Ishikawa (cell line): Measurements from ENCODE around the gene CDC5L.

Experiments used
- CEBPB ChIP-seq: IDR thresholded peaks from 2 replicates; pipeline ENCODE4 v1.6.1; 2012
- EGR1 ChIP-seq: IDR thresholded peaks from 2 replicates; pipeline ENCODE4 v1.6.1; 2012
- EP300 ChIP-seq: IDR thresholded peaks from 2 replicates; pipeline ENCODE4 v1.6.1; 2012; ENCODE audit warnings: borderline replicate concordance
- NFIC ChIP-seq: IDR thresholded peaks from 2 replicates; pipeline ENCODE4 v1.6.1; 2012
- RAD21 ChIP-seq: IDR thresholded peaks from 2 replicates; pipeline ENCODE4 v1.6.1; 2012; ENCODE audit warnings: low read depth
- YY1 ChIP-seq: IDR thresholded peaks from 2 replicates; pipeline ENCODE4 v1.6.1; 2012; ENCODE audit warnings: low read depth
- TF ChIP-seq, protein P1 (sequence below): IDR thresholded peaks from 2 replicates; pipeline ENCODE4 v1.6.1; 2012
- TF ChIP-seq, protein P2 (sequence below): IDR thresholded peaks from 2 replicates; pipeline ENCODE4 v1.6.1; 2012; ENCODE audit warnings: low read depth, mild to moderate bottlenecking

DNA sequence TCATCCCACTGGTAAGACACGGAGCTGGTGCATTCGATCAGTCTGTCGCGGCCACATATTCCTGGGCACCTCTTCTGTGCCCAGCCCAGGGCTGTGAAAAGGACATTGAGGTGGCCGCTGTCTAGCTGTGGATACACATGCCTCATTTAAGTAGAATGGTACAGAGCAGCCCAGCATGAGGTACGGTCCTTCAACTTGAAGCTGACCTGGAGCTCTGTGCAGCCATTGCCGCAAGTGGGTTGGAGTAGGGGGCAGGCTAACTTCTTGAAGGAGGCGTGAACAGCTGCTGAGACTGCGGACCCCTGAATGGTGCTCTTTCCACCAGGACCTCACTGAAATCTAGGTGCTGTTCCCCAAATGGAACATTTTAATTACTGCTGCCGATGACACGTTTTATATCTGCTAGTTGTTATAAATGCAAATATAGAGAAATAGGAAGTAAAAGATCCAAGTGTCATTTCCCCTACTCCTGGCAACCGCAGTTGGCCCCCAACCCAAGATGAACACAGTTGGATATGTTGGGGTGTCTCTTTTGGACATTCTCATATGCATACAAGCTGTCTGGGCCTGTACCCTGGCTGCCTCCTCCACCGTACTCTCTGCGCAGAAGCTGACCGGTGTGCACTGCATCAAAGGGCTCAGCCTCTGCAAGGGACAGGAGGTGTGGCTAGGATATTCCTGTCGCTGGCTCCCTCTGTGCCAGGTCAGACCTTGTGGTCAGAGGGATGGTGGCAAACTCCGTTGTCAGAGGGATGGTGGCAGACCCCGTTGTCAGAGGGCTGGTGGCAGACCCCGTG, 86.1 kb downstream of the CDC5L start:
- TF ChIP-seq YY1 (no peak), NFIC (no peak), CEBPB (no peak), EP300 (no peak), EGR1 (no peak), RAD21 (no peak)
- TF ChIP-seq, protein P1, sequence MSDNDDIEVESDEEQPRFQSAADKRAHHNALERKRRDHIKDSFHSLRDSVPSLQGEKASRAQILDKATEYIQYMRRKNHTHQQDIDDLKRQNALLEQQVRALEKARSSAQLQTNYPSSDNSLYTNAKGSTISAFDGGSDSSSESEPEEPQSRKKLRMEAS: no peak
- TF ChIP-seq, protein P2, sequence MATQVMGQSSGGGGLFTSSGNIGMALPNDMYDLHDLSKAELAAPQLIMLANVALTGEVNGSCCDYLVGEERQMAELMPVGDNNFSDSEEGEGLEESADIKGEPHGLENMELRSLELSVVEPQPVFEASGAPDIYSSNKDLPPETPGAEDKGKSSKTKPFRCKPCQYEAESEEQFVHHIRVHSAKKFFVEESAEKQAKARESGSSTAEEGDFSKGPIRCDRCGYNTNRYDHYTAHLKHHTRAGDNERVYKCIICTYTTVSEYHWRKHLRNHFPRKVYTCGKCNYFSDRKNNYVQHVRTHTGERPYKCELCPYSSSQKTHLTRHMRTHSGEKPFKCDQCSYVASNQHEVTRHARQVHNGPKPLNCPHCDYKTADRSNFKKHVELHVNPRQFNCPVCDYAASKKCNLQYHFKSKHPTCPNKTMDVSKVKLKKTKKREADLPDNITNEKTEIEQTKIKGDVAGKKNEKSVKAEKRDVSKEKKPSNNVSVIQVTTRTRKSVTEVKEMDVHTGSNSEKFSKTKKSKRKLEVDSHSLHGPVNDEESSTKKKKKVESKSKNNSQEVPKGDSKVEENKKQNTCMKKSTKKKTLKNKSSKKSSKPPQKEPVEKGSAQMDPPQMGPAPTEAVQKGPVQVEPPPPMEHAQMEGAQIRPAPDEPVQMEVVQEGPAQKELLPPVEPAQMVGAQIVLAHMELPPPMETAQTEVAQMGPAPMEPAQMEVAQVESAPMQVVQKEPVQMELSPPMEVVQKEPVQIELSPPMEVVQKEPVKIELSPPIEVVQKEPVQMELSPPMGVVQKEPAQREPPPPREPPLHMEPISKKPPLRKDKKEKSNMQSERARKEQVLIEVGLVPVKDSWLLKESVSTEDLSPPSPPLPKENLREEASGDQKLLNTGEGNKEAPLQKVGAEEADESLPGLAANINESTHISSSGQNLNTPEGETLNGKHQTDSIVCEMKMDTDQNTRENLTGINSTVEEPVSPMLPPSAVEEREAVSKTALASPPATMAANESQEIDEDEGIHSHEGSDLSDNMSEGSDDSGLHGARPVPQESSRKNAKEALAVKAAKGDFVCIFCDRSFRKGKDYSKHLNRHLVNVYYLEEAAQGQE: no peak
